Right ventricle myocardium superior (tissue), 1 donor: ENCODE measurements around the gene HSBP1. TPM values are rescaled to one million over a fixed set of nuclear protein-coding genes. Genes with fewer than 3 reads are reported as not detected.

Experiments
- ATAC-seq: fragments of 200-7000 bp; cut with Tn5 transposase; one replicate; pipeline ENCODE4 v1.9.1; 2020; ENCODE audit warnings: mild to moderate bottlenecking; ENCODE audit not compliant: poor library complexity
- DNase-seq: peaks from one replicate; pipeline ENCODE4 v3.0.0-alpha.2; 2020
- intact Hi-C: fragments of 100-400 bp; cut with DNase I; formaldehyde crosslinking; loops from one replicate; pipeline ENCODE4 v1.11.2; 2022
- total RNA-seq: library from RNA; stranded (reverse); fragmentation: NEBNext Ultra II Directional; extraction: Animal tissue kit (Norgen Biotek cat#: 25700); gene quantifications from one replicate; pipeline ENCODE4 v1.2.1, GENCODE V29; 2021
- donor health status: DM: no; HTN: yes; CAD: no; lungs with severe emphysema.

HSBP1 gene
- total RNA-seq, 1 donor from 2014 or later = 175 TPM

DNA sequence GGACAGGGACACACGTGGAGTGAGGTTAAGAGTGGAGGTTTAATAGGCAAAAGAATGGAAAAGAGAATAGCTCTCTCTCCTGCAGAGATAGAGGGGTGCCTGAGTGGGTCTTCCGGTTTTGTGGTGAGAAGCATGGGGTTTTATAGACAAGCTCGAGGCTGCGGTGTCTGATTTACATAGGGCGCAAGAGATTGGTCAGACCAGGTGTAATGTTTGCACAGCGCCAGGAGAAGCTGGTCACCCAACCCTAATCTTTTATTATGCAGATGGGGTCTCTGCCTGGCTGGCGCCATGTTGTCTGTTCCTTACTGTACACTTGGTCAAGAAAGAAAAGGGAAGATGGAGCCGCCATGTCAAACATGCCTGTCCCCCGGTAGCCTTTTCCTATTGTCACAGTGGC is 46.6 kb downstream of the HSBP1 start:
- ATAC-seq = no peak
- intact Hi-C loops = no loop called here
- no peak for DNase-seq

DNA sequence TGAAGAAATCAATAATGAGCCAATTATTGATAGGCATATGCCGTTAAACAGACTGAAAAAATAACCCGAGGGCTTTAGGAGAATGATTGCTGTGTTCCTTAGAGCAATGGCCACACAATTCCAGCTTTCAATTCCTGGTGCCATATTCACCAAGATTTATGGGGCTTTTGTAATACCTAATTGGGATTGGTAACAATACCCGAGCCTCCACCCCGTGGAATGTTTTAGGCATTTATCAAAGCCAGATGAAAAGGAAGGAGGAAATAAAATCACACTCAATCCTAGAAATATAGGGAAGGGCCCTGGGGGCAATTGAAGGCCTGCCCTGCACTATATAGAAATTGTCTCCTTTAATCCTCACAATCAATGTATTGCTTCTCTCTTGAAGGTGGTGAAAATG is 49.0 kb downstream of the HSBP1 start:
- no peak for ATAC-seq
- intact Hi-C loops = no loop called here
- DNase-seq = no peak

DNA sequence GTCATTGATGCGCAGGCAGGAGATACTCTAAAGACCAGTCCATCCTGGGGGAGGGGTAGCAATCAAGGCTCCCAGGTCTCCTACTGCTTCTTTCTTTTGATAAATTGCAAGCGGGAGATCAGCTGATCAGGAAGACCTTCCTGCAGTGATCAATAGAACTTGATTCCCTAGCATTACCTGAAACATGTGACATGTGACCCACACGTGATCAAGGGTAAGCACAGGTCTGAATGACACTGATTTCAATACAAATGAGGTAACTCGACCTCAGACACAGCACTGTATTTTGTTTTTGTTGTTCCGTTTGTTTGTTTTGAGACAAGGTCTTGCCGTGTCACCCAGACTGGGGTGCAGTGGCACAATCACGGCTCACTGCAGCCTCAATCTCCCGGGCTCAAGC is 51.5 kb downstream of the HSBP1 start:
- no peak for ATAC-seq
- intact Hi-C loops = no loop called here
- DNase-seq = no peak

DNA sequence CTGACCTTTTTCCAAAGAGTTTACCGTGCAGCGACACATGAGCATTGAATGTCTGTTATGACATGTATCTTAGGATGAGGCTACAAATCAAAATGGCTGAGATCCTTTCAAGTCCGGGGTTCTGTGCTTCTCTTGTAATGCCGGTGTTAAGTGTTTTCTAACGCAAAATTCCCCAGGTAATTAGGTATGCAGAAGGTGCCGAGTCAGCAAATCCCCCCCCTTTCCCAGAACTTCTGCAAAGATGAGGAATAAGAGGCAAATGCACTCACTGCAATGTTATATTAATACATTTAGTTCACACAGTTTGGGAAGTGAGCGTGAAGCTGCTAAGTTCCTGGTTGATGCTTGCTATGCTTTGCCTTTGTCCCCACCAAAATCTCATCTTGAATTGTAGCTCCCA is 54.9 kb downstream of the HSBP1 start:
- ATAC-seq (no peak), DNase-seq (no peak)
- intact Hi-C loops = no loop called here

DNA sequence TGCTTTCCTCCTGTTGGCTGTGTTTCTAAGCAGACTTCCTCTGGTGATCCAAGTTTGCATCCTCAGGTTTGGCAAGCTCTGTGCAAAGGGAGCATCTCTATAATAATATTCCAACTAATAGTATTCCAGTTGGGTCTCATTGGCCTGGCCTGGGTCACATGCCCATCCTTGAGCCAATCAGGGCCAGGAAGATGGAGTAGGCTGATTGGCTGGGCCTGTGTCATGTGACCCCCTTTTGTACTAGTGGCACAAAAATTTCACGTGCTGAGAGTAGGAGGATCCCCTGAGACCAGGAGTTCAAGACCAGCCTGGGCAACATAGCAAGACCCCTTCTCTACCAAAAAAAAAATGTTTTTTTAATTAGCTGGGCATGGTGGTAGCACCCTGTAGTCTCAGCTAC is 55.9 kb downstream of the HSBP1 start:
- DNase-seq (no peak), ATAC-seq (no peak)
- intact Hi-C loops = no loop called here

Other genes starting within 250 kb of the HSBP1 start
- 49.3 TPM for gene MLYCD, start 91.1 kb downstream of the HSBP1 start, total RNA-seq
- gene OSGIN1, start 145.3 kb downstream of the HSBP1 start, total RNA-seq = 7.2 TPM
- 0.46 TPM for gene NECAB2, start 160.3 kb downstream of the HSBP1 start, total RNA-seq
- gene SLC38A8, start 234.8 kb downstream of the HSBP1 start, total RNA-seq = 0.78 TPM